IMR-90 (cell line): Measurements from ENCODE around the gene ARRDC3.
"Not testable (repeated sequence)": the region's sequence is repeated elsewhere in the genome, so short reads cannot be mapped to it uniquely, and the experiment has no call there.

Experiments used
- CTCF ChIP-seq: conservative IDR thresholded peaks from 2 replicates; pipeline ENCODE4 v1.5.1; 2012; ENCODE audit warnings: mild to moderate bottlenecking, low read depth, low read length, improper control_type of control experiment
- RCOR1 ChIP-seq: IDR thresholded peaks from 2 replicates; pipeline ENCODE4 v1.6.1; 2012; ENCODE audit warnings: mild to moderate bottlenecking, low read length, improper control_type of control experiment; ENCODE audit not compliant: insufficient replicate concordance
- SMC3 ChIP-seq: fragments of 150-350 bp; IDR thresholded peaks from 2 replicates; pipeline ENCODE4 v1.6.1; 2016; ENCODE audit warnings: low read depth, mild to moderate bottlenecking, antibody characterized with exemption, low read length, moderate library complexity

- not testable (repeated sequence) for TF ChIP-seq RCOR1, SMC3, CTCF
Measured at GRCh38 chr5:91389555-91389954, 6.4 kb upstream of the ARRDC3 start.
